ENCODE measurements around the gene LMTK2.
A peak's percentile ranks its signal among the peaks of the same experiment; 100 is the strongest.
"Not testable (repeated sequence)": the region's sequence is repeated elsewhere in the genome, so short reads cannot be mapped to it uniquely, and the experiment has no call there.

Gene LMTK2

GRCh38 chr7:98097042-98097645 lies 9.5 kb upstream of the LMTK2 start:
- in situ Hi-C loops (cut with HindIII; ENCODE audit: low pct_ligation_motif_present, low pct_unique_long_range_greater_than_20kb, low sequenced_read_pairs): no loop called here
- DNase-seq: peak; percentile 28

DNA sequence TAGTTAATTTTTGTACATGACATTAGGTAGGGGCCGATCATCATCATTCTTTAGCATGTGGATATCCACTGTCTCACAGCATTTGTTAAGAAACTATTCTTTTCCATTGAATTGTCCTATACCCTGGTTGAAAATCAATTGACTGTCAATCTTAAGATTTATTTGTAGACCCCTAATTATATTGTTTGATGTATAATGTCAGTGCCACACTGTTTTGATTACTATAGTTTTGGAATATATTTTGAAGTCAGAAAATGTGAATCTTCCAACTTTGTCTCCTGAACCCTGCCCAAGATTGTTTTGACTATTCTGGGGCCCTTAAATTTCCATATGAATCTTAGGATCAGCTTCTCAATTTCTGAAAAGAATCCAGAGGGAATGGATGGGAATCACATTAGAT lies 6.6 kb upstream of the LMTK2 start:
- in situ Hi-C loops (cut with HindIII; ENCODE audit: low pct_ligation_motif_present, low pct_unique_long_range_greater_than_20kb, low sequenced_read_pairs): no loop called here
- DNase-seq: no peak

- in situ Hi-C loops (cut with HindIII; ENCODE audit: low pct_ligation_motif_present, low pct_unique_long_range_greater_than_20kb, low sequenced_read_pairs): no loop called here
- no peak for DNase-seq
These were observed 4.5 kb upstream of the LMTK2 start for GRCh38 chr7:98102170-98102569.

GRCh38 chr7:98105942-98106544 lies 619 bp upstream of the LMTK2 start:
- in situ Hi-C loops (cut with HindIII; ENCODE audit: low pct_ligation_motif_present, low pct_unique_long_range_greater_than_20kb, low sequenced_read_pairs): no loop called here
- no peak for DNase-seq

- in situ Hi-C loops (cut with HindIII; ENCODE audit: low pct_ligation_motif_present, low pct_unique_long_range_greater_than_20kb, low sequenced_read_pairs): no loop called here
These were observed 655 bp downstream of the LMTK2 start for GRCh38 chr7:98107313-98107721.

DNA sequence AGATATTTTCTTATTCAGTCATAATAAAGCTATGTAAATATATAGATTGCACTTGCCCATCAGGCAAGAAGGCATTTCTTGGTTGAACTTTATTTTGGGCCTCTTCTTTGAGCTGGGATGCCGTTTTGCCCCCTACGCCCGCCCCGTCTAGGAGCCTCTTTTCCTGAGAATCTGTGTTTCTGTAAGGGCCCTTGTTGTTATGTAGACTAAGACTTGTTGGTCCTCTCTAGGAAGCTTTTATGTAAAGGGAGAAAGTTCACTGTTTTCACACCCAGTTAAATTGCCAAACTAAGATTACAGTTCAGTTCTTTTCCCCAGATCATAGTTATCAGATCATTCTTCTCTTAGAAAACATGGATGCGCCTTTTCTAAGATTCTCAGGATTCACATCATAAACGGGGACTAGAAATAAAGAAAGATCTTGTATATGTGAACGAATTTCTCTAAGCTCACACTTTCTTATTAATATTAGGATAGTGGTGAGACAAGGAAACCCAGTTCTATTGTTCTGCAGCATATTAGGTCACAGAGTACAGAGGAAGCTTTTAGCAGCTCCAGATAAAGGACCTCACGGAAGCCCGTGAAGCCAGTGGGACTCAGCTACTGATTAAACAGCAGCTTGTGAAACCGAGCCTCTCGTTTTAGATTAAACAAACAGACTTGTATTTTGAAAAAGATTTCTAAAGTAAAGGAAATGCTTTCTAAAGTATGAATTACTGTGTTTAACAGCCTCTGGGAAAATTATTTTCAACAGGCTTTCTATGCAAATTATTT lies 3.8 kb downstream of the LMTK2 start:
- in situ Hi-C loops (cut with HindIII; ENCODE audit: low pct_ligation_motif_present, low pct_unique_long_range_greater_than_20kb, low sequenced_read_pairs): no loop called here
- peak; percentile 50 for DNase-seq

More at GRCh38 chr7:98107313-98107721, 655 bp downstream of the LMTK2 start:
- DNase-seq: no peak

GRCh38 chr7:98112077-98112476 lies 5.4 kb downstream of the LMTK2 start:
- DNase-seq: no peak

DNA sequence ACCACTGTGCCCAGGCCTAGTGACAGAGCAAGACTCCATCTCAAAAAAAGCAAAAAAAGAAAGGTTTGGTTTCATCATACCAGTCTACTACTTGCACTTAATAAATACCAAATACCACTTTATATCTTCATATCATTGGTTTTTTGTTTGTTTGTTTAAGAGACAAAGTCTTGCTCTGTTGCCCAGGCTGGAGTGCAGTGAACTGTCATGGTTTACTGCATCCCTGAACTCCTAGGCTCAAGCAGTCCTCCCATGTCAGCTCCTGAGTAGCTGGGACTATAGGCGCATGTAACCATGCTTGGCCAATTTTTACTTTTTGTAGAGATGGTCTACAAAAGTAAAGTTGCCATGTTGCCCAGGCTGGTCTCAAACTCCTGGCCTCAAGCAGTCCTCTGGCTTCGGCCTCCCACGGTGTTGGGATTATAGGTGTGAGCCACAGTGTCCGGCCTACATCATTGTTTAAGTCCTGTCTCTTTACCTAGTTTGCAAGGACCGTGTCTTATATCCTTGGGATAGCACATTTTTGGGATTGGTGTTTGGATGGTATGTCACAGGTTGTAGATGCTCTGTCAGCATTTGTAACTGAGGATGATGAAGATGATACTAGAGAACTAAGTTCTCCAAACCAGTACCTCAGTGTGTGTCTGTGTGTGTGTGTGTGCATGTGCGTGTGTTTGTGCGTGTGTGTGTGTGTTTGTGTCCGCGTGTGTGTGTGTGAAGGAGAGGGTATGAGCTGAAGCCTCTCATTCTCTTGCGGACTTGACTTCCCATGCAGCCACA lies 9.3 kb downstream of the LMTK2 start:
- in situ Hi-C loops (cut with HindIII; ENCODE audit: low pct_ligation_motif_present, low pct_unique_long_range_greater_than_20kb, low sequenced_read_pairs): no loop called here
- peak; percentile 38 for DNase-seq

More at GRCh38 chr7:98112077-98112476, 5.4 kb downstream of the LMTK2 start:
- in situ Hi-C loops (cut with HindIII; ENCODE audit: low pct_ligation_motif_present, low pct_unique_long_range_greater_than_20kb, low sequenced_read_pairs): no loop called here

DNA sequence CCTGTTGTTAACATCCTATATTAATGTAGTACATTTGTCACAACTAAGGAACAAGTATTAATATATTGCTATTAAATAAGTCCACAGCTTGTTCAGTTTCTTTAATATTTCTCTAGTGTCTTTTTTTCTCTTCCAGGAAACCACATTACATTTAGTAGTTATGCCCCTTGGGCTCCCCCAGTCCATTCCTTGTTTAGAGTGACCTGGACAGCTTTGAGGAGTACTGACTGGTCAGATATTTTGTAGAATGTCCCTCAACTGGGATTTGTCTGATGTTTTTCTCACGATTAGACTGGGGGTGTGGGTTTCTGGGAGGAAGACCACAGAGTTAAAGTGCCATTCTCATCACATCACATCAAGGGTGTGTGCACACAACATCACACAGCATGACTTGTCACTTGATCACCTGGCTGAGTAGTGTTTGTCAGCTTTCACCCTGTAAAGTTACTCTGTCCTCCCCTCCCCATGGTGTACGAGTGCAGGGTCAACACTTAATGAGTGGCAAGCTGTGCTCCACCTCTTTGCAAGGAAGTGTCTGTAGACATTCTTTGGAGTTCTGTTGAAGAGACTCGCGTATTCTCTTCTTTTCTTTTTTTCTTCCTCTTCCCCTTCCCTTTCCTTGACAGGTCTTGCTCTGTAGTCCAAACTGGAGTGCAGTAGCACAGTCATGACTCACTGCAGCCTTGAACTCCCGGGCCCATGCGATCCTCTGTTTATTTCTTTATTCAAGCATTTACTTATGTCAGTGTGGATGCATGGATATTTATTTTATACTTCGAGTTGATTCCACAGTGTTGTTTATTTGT lies 10.2 kb downstream of the LMTK2 start:
- DNase-seq: peak; percentile 64
- in situ Hi-C loops (cut with HindIII; ENCODE audit: low pct_ligation_motif_present, low pct_unique_long_range_greater_than_20kb, low sequenced_read_pairs): no loop called here

DNA sequence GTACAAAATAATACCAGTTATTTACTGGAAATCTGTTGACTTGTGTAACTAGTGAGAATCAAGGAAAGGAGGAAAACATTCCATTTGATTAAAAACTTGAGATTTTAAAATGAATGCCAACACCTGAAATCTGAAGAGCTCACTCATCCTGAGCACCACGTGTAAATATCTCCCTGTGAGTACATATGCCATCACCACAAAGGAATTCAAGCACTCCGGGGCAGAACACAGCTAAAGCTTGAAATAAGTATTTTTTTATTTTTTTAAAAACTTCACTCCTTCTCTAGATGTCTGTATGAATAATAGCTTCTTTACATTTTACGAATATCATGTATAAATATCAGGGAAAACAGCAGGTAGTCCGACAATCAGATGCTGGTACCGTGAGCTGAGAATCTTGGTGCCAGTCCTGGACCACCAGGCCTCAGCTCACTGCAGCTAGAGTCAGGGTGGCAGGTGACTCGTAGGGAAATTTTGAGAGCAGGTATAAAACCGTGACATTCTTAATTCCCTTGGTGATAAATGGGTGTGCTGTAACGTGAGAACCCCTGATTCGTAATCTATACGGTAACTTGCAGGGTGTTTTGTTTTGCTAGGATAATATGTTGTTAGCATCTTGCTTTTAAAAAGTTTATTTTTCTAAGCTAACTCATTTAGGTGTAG lies 12.7 kb downstream of the LMTK2 start:
- in situ Hi-C loops (cut with HindIII; ENCODE audit: low pct_ligation_motif_present, low pct_unique_long_range_greater_than_20kb, low sequenced_read_pairs): no loop called here
- peak; percentile 91 for DNase-seq

- in situ Hi-C loops (cut with HindIII; ENCODE audit: low pct_ligation_motif_present, low pct_unique_long_range_greater_than_20kb, low sequenced_read_pairs): no loop called here
- DNase-seq: no peak
These were observed 13.9 kb downstream of the LMTK2 start for GRCh38 chr7:98120559-98120958.

GRCh38 chr7:98121388-98121787 lies 14.7 kb downstream of the LMTK2 start:
- in situ Hi-C loops (cut with HindIII; ENCODE audit: low pct_ligation_motif_present, low pct_unique_long_range_greater_than_20kb, low sequenced_read_pairs): not testable (repeated sequence)

DNA sequence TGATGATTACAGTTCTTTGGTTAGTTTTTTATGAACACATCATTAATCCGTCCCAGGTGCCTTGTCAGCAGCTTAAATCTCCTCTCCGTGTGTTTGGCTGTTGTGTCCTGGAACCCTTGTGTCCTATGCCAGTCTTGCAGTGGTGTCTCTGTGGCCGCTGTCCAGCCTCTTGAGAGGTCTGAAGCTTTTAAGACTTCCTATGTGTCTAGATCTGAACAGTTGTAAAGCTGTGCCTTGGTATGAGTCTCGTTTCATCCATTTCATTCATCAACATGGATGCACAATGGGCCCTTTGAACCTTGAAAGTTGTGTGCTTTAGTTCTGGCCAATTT lies 16.7 kb downstream of the LMTK2 start:
- in situ Hi-C loops (cut with HindIII; ENCODE audit: low pct_ligation_motif_present, low pct_unique_long_range_greater_than_20kb, low sequenced_read_pairs): no loop called here
- DNase-seq: no peak

More at GRCh38 chr7:98121388-98121787, 14.7 kb downstream of the LMTK2 start:
- not testable (repeated sequence) for DNase-seq

DNA sequence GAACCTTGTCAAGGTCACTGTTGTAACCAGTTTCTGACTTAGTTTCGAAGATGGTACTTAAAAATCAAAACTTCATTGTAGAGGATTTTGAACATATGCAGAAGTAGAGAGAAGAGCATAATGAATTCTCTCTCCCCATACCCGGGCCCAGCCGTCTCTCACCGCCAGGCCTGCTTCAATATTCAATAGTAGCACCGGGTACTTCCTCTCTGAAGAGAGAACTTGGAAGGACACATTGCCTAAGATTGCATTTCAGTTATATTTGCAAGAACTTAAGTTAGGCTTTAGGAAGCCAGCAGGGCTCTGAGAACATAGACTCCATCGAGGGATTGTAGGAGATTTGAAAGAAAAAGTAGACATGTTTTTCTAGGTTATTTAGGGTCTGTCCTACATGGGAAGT lies 19.1 kb downstream of the LMTK2 start:
- in situ Hi-C loops (cut with HindIII; ENCODE audit: low pct_ligation_motif_present, low pct_unique_long_range_greater_than_20kb, low sequenced_read_pairs): no loop called here
- no peak for DNase-seq

- peak; percentile 72 for DNase-seq
- in situ Hi-C loops (cut with HindIII; ENCODE audit: low pct_ligation_motif_present, low pct_unique_long_range_greater_than_20kb, low sequenced_read_pairs): no loop called here
These were observed 19.9 kb downstream of the LMTK2 start for GRCh38 chr7:98126311-98127142.

- in situ Hi-C loops (cut with HindIII; ENCODE audit: low pct_ligation_motif_present, low pct_unique_long_range_greater_than_20kb, low sequenced_read_pairs): no loop called here
- no peak for DNase-seq
These were observed 21.7 kb downstream of the LMTK2 start for GRCh38 chr7:98128346-98128745.

DNA sequence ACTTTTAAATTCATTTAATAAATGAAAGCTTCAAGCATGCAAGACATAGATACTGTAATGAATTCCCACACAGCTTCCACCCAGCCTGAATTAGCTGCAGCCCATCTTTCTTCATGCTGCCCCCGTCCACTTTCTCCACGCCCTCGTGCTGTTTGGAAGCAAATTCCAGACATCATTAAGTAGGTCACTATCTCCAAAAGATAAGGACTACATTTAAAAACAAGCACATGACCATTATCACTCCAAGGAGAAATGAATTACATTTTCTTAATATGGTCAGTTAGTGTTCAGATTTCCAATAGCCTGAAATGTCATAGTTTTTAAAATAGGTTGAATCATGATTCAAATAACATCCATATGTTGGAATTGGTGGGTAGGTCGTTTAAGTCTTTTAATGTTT lies 24.3 kb downstream of the LMTK2 start:
- in situ Hi-C loops (cut with HindIII; ENCODE audit: low pct_ligation_motif_present, low pct_unique_long_range_greater_than_20kb, low sequenced_read_pairs): no loop called here

More for the DNA sequence above, 24.3 kb downstream of the LMTK2 start:
- no peak for DNase-seq
